Astrocyte (in vitro differentiated cells and primary cell): ENCODE measurements around the gene GRK5. TPM values are rescaled to one million over a fixed set of nuclear protein-coding genes. Genes with fewer than 3 reads are reported as not detected.

Experiments used
- DNase-seq: peaks from one replicate; pipeline ENCODE4 v3.0.0-alpha.2; 2010; ENCODE audit warnings: low read depth
- FAIRE-seq: peaks from 2 replicates; lab custom pipeline; 2011; peaks lifted over from hg19 to GRCh38; lab: Jason Lieb, UNC
- H2AFZ ChIP-seq: 2 replicates; pipeline ENCODE4 v1.6.0; 2012; ENCODE audit warnings: low read depth, low read length, inconsistent platforms
- H3K27ac ChIP-seq: 2 replicates; pipeline ENCODE4 v1.5.1; 2011; ENCODE audit warnings: low read depth, low read length, inconsistent platforms
- H3K27me3 ChIP-seq: 2 replicates; pipeline ENCODE4 v1.6.0; 2011; ENCODE audit warnings: low read length, inconsistent platforms; ENCODE audit not compliant: insufficient read depth
- H3K36me3 ChIP-seq: 2 replicates; pipeline ENCODE4 v1.5.1; 2011; ENCODE audit warnings: low read length, inconsistent platforms; ENCODE audit not compliant: insufficient read depth
- H3K4me1 ChIP-seq: 2 replicates; pipeline ENCODE4 v1.5.1; 2011; ENCODE audit warnings: low read length, inconsistent platforms; ENCODE audit not compliant: insufficient read depth
- H3K4me2 ChIP-seq: 2 replicates; pipeline ENCODE4 v1.6.0; 2012; ENCODE audit warnings: low read length, inconsistent platforms
- H3K4me3 ChIP-seq: 2 replicates; pipeline ENCODE4 v1.5.1; 2011; ENCODE audit warnings: low read depth, mild to moderate bottlenecking, low read length, inconsistent platforms; ENCODE audit not compliant: insufficient read depth
- H3K79me2 ChIP-seq: 2 replicates; pipeline ENCODE4 v1.6.0; 2012; ENCODE audit warnings: mild to moderate bottlenecking, low read length, inconsistent platforms; ENCODE audit not compliant: insufficient read depth
- H3K9ac ChIP-seq: 2 replicates; pipeline ENCODE4 v1.6.0; 2012; ENCODE audit warnings: mild to moderate bottlenecking, low read length, inconsistent platforms
- H3K9me3 ChIP-seq: 2 replicates; pipeline ENCODE4 v1.5.1; 2012; ENCODE audit warnings: low read depth, mild to moderate bottlenecking, low read length, inconsistent platforms; ENCODE audit not compliant: insufficient read depth
- H4K20me1 ChIP-seq: 2 replicates; pipeline ENCODE4 v1.6.0; 2012; ENCODE audit warnings: low read length, inconsistent platforms; ENCODE audit not compliant: insufficient read depth
- H3K27ac Mint-ChIP-seq: one replicate; pipeline ENCODE4 v1.8.0; 2021; ENCODE audit warnings: mild to moderate bottlenecking, mixed read lengths; ENCODE audit not compliant: unreplicated experiment
- H3K27me3 Mint-ChIP-seq: one replicate; pipeline ENCODE4 v1.8.0; 2021; ENCODE audit warnings: low read depth, mixed read lengths; ENCODE audit not compliant: unreplicated experiment
- H3K36me3 Mint-ChIP-seq: one replicate; pipeline ENCODE4 v1.8.0; 2021; ENCODE audit warnings: low read depth, mixed read lengths; ENCODE audit not compliant: unreplicated experiment
- H3K4me1 Mint-ChIP-seq: one replicate; pipeline ENCODE4 v1.8.0; 2021; ENCODE audit warnings: low read depth, mixed read lengths; ENCODE audit not compliant: unreplicated experiment
- H3K4me3 Mint-ChIP-seq: one replicate; pipeline ENCODE4 v1.8.0; 2021; ENCODE audit warnings: mild to moderate bottlenecking, moderate library complexity, mixed read lengths; ENCODE audit not compliant: unreplicated experiment
- H3K9me3 Mint-ChIP-seq: one replicate; pipeline ENCODE4 v1.8.0; 2021; ENCODE audit warnings: mild to moderate bottlenecking, mixed read lengths; ENCODE audit not compliant: unreplicated experiment
- CTCF ChIP-seq: IDR thresholded peaks from 2 replicates; pipeline ENCODE4 v1.5.1; 2011; ENCODE audit warnings: low read depth, mild to moderate bottlenecking, inconsistent platforms, low read length, moderate library complexity; ENCODE audit not compliant: insufficient read depth
- EZH2 ChIP-seq: IDR thresholded peaks from 2 replicates; pipeline ENCODE4 v1.6.1; 2012; ENCODE audit warnings: mild to moderate bottlenecking, low read length, inconsistent platforms; ENCODE audit not compliant: insufficient read depth
- total RNA-seq: library from RNA; stranded (reverse); gene quantifications from 2 replicates; pipeline ENCODE4 v1.2.1, GENCODE V29; 2021

Gene GRK5
- total RNA-seq, 1 donor from 2014 or later = 8.5 TPM

- peaks cover 2% of the 10 kb centered on the region for H3K36me3 Mint-ChIP-seq
- H3K27me3 ChIP-seq = no peaks in the 10 kb centered on the region
- H3K9me3 ChIP-seq = peaks cover 2% of the 10 kb centered on the region
- H3K4me1 ChIP-seq = no peaks in the 10 kb centered on the region
- no peak overlapping the region for H2AFZ ChIP-seq
- H3K27ac ChIP-seq = no peak overlapping the region
- no peaks in the 10 kb centered on the region for H3K36me3 ChIP-seq
- no peak overlapping the region for H3K9ac ChIP-seq
- peaks cover 3% of the 10 kb centered on the region for H4K20me1 ChIP-seq
- H3K79me2 ChIP-seq = no peaks in the 10 kb centered on the region
- H3K27ac Mint-ChIP-seq = no peak overlapping the region
- FAIRE-seq (no peak), DNase-seq (no peak)
- H3K4me3 ChIP-seq = no peak overlapping the region
- H3K4me2 ChIP-seq = no peak overlapping the region
- H3K27me3 Mint-ChIP-seq = no peaks in the 10 kb centered on the region
- H3K9me3 Mint-ChIP-seq = peaks cover 6% of the 10 kb centered on the region
- TF ChIP-seq CTCF = no peak
- no peak for TF ChIP-seq EZH2
- H3K4me3 Mint-ChIP-seq = no peak overlapping the region
- H3K4me1 Mint-ChIP-seq = no peaks in the 10 kb centered on the region
Measured at GRCh38 chr10:119391440-119392251, 184.3 kb downstream of the GRK5 start.

GRCh38 chr10:119393019-119393418, 185.6 kb downstream of the GRK5 start:
- peaks cover 8% of the 10 kb centered on the region for H3K36me3 Mint-ChIP-seq
- H3K27ac Mint-ChIP-seq = no peak overlapping the region
- no peaks in the 10 kb centered on the region for H3K4me1 ChIP-seq
- no peaks in the 10 kb centered on the region for H3K79me2 ChIP-seq
- TF ChIP-seq EZH2 (no peak), CTCF (no peak)
- no peak overlapping the region for H3K9ac ChIP-seq
- no peak for FAIRE-seq
- peaks cover 2% of the 10 kb centered on the region for H3K27me3 Mint-ChIP-seq
- peaks cover 6% of the 10 kb centered on the region for H3K9me3 Mint-ChIP-seq
- no peaks in the 10 kb centered on the region for H3K27me3 ChIP-seq
- no peaks in the 10 kb centered on the region for H3K36me3 ChIP-seq
- no peaks in the 10 kb centered on the region for H3K4me1 Mint-ChIP-seq
- H3K4me3 ChIP-seq = no peak overlapping the region
- no peak overlapping the region for H3K4me2 ChIP-seq
- no peak overlapping the region for H3K4me3 Mint-ChIP-seq
- peaks cover 3% of the 10 kb centered on the region for H4K20me1 ChIP-seq
- no peak overlapping the region for H3K27ac ChIP-seq
- no peak overlapping the region for H2AFZ ChIP-seq
- no peak for DNase-seq
- peaks cover 2% of the 10 kb centered on the region for H3K9me3 ChIP-seq

- H3K9me3 Mint-ChIP-seq = peaks cover 6% of the 10 kb centered on the region
- Histone ChIP-seq H3K36me3 (no peaks in the 10 kb centered on the region), H3K27me3 (no peaks in the 10 kb centered on the region), H3K79me2 (no peaks in the 10 kb centered on the region), H3K27ac (no peak overlapping the region), H3K4me3 (no peak overlapping the region), H2AFZ (no peak overlapping the region), H4K20me1 (peaks cover 3% of the 10 kb centered on the region), H3K9me3 (peaks cover 2% of the 10 kb centered on the region), H3K4me1 (no peaks in the 10 kb centered on the region), H3K9ac (no peak overlapping the region), H3K4me2 (no peak overlapping the region)
- peaks cover 8% of the 10 kb centered on the region for H3K36me3 Mint-ChIP-seq
- TF ChIP-seq EZH2 (no peak), CTCF (no peak)
- no peak for DNase-seq
- peaks cover 2% of the 10 kb centered on the region for H3K27me3 Mint-ChIP-seq
- H3K27ac Mint-ChIP-seq = no peak overlapping the region
- H3K4me3 Mint-ChIP-seq = no peak overlapping the region
- no peak for FAIRE-seq
- no peaks in the 10 kb centered on the region for H3K4me1 Mint-ChIP-seq
Measured at GRCh38 chr10:119393421-119393820, 186.1 kb downstream of the GRK5 start.
